K562 (cell line): ENCODE results near the gene ST6GAL1.
A peak's percentile ranks its signal among the peaks of the same experiment; 100 is the strongest.

ENCODE experiments used
- FOSL1 ChIP-seq: fragments of 200-800 bp; sonication (Bioruptor generic); conservative IDR thresholded peaks from 2 replicates; pipeline ENCODE4 v1.6.1; 2016; ENCODE audit warnings: missing genetic modification characterization, missing compliant biosample characterization
- FOXJ3 ChIP-seq: sonication (generic); formaldehyde crosslinking; IDR thresholded peaks from 2 replicates; pipeline ENCODE4 v1.4.0; 2020; ENCODE audit warnings: mild to moderate bottlenecking, missing genetic modification reagents
- PHF20 ChIP-seq: fragments of 450-650 bp; IDR thresholded peaks from 2 replicates; pipeline ENCODE4 v1.6.1; 2018; ENCODE audit not compliant: partially characterized antibody
- RAD21 ChIP-seq, 2 experiments: fragments of 250-450 bp in 1 of 2; fragments of 450-650 bp in 1 of 2; sonication (Bioruptor Pico) in 1 of 2; formaldehyde crosslinking in 1 of 2; IDR thresholded peaks in 1 of 2; conservative IDR thresholded peaks in 1 of 2; 2 replicates each; pipeline versions ENCODE4 v1.4.0 to v1.8.0; 2020 to 2022; ENCODE audit warnings: mild to moderate bottlenecking in 2 of 2, moderate library complexity in 1 of 2
- TGIF2 ChIP-seq: sonication (generic); formaldehyde crosslinking; IDR thresholded peaks from 2 replicates; pipeline ENCODE4 v1.8.1; 2022; ENCODE audit warnings: mild to moderate bottlenecking, missing genetic modification reagents, moderate library complexity
- TF ChIP-seq, protein P1 (sequence below): fragments of 450-650 bp; formaldehyde crosslinking; IDR thresholded peaks from 2 replicates; pipeline ENCODE4 v1.4.0; 2022; ENCODE audit warnings: mild to moderate bottlenecking, moderate library complexity
- TF ChIP-seq, protein P2 (sequence below): fragments of 450-650 bp; formaldehyde crosslinking; IDR thresholded peaks from 2 replicates; pipeline ENCODE4 v1.4.0; 2022; ENCODE audit warnings: missing genetic modification characterization
- TF ChIP-seq, protein P3 (sequence below), 3 experiments: IDR thresholded peaks in 2 of 3; conservative IDR thresholded peaks in 1 of 3; 2 replicates each; pipeline ENCODE4 v1.5.1; 2011 to 2012; ENCODE audit warnings: low read length in 3 of 3, mild to moderate bottlenecking in 3 of 3, control low read depth in 2 of 3, improper control_type of control experiment in 1 of 3, inconsistent platforms in 1 of 3, low read depth in 1 of 3, mixed read lengths in 1 of 3, moderate library complexity in 1 of 3; ENCODE audit not compliant: insufficient read depth in 2 of 3

DNA sequence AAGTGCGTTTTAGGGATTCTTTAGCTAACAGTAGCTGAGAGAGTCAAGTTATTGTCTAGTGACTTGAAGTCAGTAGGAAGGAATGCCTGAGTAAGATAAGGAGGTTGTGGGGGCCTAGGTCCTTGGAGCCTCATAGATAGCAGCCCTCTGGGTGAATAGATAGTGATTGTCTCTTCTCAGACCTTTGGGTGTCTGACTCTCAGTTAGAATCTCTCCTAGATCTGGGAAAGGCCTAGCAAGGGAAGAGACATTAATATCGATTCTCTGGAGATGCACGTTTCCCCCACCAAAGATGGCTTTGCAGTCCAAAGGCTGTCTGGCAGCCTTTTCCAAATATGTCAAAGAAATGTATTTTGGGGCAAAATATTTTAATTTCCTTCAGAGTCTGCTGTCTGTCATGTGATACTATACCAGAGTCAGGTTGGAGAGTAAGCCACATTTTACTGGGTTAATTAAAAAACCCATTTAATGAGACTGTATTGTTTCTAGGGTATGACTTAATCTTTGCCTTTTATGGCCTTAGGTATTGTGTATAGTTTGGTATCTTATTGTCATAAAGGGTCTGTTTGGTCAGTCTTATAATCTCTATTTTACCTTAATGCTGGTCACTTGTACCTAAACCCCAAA lies 92.2 kb downstream of the ST6GAL1 start:
- TF ChIP-seq, protein P1, sequence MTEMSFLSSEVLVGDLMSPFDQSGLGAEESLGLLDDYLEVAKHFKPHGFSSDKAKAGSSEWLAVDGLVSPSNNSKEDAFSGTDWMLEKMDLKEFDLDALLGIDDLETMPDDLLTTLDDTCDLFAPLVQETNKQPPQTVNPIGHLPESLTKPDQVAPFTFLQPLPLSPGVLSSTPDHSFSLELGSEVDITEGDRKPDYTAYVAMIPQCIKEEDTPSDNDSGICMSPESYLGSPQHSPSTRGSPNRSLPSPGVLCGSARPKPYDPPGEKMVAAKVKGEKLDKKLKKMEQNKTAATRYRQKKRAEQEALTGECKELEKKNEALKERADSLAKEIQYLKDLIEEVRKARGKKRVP (CRISPR knock-in tag) = peak; percentile 4; the same call in 1 of the 2 replicates
- TF ChIP-seq TGIF2 (CRISPR knock-in tag) = no peak
- TF ChIP-seq, protein P2, sequence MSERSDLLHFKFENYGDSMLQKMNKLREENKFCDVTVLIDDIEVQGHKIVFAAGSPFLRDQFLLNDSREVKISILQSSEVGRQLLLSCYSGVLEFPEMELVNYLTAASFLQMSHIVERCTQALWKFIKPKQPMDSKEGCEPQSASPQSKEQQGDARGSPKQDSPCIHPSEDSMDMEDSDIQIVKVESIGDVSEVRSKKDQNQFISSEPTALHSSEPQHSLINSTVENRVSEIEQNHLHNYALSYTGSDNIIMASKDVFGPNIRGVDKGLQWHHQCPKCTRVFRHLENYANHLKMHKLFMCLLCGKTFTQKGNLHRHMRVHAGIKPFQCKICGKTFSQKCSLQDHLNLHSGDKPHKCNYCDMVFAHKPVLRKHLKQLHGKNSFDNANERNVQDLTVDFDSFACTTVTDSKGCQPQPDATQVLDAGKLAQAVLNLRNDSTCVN = no peak
- TF ChIP-seq PHF20 = no peak
- TF ChIP-seq FOSL1 (tag) = peak; percentile 74
- TF ChIP-seq, protein P3, sequence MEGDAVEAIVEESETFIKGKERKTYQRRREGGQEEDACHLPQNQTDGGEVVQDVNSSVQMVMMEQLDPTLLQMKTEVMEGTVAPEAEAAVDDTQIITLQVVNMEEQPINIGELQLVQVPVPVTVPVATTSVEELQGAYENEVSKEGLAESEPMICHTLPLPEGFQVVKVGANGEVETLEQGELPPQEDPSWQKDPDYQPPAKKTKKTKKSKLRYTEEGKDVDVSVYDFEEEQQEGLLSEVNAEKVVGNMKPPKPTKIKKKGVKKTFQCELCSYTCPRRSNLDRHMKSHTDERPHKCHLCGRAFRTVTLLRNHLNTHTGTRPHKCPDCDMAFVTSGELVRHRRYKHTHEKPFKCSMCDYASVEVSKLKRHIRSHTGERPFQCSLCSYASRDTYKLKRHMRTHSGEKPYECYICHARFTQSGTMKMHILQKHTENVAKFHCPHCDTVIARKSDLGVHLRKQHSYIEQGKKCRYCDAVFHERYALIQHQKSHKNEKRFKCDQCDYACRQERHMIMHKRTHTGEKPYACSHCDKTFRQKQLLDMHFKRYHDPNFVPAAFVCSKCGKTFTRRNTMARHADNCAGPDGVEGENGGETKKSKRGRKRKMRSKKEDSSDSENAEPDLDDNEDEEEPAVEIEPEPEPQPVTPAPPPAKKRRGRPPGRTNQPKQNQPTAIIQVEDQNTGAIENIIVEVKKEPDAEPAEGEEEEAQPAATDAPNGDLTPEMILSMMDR (IDR thresholded peaks at IDR 0.05 in 2 of 3, conservative IDR thresholded peaks at IDR 0.05 in 1 of 3; ENCODE audit: insufficient read depth in 2 of 3, low read depth in 1 of 3, low read length in 3 of 3) = no peak
- no peak for TF ChIP-seq FOXJ3 (CRISPR knock-in tag)
- no peak for TF ChIP-seq RAD21 (CRISPR knock-in tag; conservative IDR thresholded peaks at IDR 0.05 in 1 of 2, IDR thresholded peaks at IDR 0.05 in 1 of 2)
